ENCODE results near the gene CDK11A.
A peak's percentile ranks its signal among the peaks of the same experiment; 100 is the strongest.
"Not testable (repeated sequence)": the region's sequence is repeated elsewhere in the genome, so short reads cannot be mapped to it uniquely, and the experiment has no call there.

CDK11A gene

DNA sequence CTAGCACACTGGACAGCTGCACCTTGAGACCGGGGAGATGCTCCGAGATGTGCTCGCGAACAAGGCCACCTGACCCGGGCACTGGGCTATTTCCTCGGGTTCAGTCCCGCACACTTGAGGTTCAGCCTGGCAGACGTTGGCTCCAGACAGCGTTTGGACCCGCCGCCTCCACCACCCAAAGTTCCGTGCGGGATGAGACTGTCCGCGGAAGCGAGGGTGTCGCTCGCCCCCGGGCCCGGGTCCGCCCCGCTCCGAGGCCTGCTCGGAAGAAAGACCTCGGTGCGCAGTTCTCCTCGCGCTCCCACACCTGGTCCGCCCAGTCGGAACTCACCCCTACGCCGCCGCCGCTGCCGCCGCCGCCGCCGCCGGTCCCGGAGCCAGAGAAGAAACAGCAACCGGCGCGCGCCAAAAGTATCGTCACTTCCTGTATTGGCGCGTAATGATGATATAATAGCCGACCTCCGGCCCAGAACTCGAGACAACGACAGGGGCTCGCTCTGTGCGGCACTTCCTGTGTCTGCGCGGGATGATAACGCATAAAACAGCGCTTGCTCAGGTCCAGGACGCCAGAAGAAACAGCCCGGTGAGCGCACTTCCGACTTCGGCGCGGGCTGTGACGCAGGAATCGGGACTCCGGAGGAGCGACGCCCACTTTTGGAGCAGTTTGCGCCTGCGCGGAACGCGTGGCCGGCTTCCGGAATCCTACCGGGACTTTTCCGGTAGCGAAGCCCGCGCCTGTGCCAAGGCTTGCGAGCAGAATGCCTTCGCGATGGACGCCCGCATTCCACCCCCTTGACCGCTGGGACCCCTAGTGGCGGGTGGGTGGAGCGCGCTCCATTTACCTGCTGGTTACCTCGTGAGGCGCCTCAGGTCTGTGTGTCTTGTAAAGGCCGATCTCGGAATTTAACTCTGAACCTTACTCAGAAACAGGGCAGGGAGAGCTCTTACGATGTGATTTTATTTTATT is 65.3 kb downstream of the CDK11A start, which contains the start of gene CDK11B:
Gene CDK11B (minus strand): TSS at position 422 of the 967 bp plus-strand sequence. CDS start 1,519 bp downstream, outside the sequence.
- H3K36me3 ChIP-seq: peaks cover 21% of the 10 kb centered on the region
- not testable (repeated sequence) for H3K9me3 ChIP-seq (ENCODE audit: severe bottlenecking); H3K27me3 ChIP-seq (ENCODE audit: insufficient read depth, low read depth, severe bottlenecking)
- DNase-seq: peak; percentile 90
- H3K4me3 ChIP-seq (ENCODE audit: low read depth, low read length): peak within 1 kb of the TSS; percentile 87
- peak; percentile 9; the same call in 1 of the 2 replicates for TF ChIP-seq CTCF (IDR thresholded peaks at IDR 0.05; ENCODE audit: low read depth, low read length)
- peak within 1 kb of the TSS; percentile 99 for H3K27ac ChIP-seq
